HG02588 (cell line): ENCODE results near the gene HAP1.
"Not testable (repeated sequence)": the region's sequence is repeated elsewhere in the genome, so short reads cannot be mapped to it uniquely, and the experiment has no call there.

Experiments
- ATAC-seq: cut with Tn5 transposase; IDR thresholded peaks from one replicate; pipeline ENCODE4 v1.9.1; 2021; ENCODE audit warnings: mild to moderate bottlenecking, moderate library complexity; ENCODE audit not compliant: unreplicated experiment

The HAP1 gene

GRCh38 chr17:41734139-41734948 lies at the start of gene HAP1:
Gene HAP1 (minus strand): TSS chr17:41734643. CDS start chr17:41734634, 9 bp downstream.
- ATAC-seq: no peak

GRCh38 chr17:41782142-41782541 lies 47.7 kb upstream of the HAP1 start:
- no peak for ATAC-seq

GRCh38 chr17:41781404-41782110 lies 47.1 kb upstream of the HAP1 start:
- no peak for ATAC-seq

GRCh38 chr17:41779954-41780353 lies 45.5 kb upstream of the HAP1 start:
- no peak for ATAC-seq

- no peak for ATAC-seq
Measured at GRCh38 chr17:41777574-41778188, 43.2 kb upstream of the HAP1 start.

- no peak for ATAC-seq
Measured at GRCh38 chr17:41777157-41777573, 42.7 kb upstream of the HAP1 start.

GRCh38 chr17:41776262-41776900 lies 41.9 kb upstream of the HAP1 start:
- ATAC-seq: not testable (repeated sequence)

GRCh38 chr17:41775394-41776226 lies 41.2 kb upstream of the HAP1 start:
- no peak for ATAC-seq

GRCh38 chr17:41773731-41774193 lies 39.3 kb upstream of the HAP1 start:
- ATAC-seq: no peak

- ATAC-seq: no peak
Measured at GRCh38 chr17:41773190-41773588, 38.7 kb upstream of the HAP1 start.

GRCh38 chr17:41772586-41773189 lies 38.2 kb upstream of the HAP1 start:
- ATAC-seq: no peak

GRCh38 chr17:41772218-41772585 lies 37.8 kb upstream of the HAP1 start:
- no peak for ATAC-seq

- no peak for ATAC-seq
Measured at GRCh38 chr17:41771389-41772206, 37.2 kb upstream of the HAP1 start.

- ATAC-seq: no peak
Measured at GRCh38 chr17:41769985-41770384, 35.5 kb upstream of the HAP1 start.

GRCh38 chr17:41769346-41769862 lies 35.0 kb upstream of the HAP1 start:
- ATAC-seq: no peak

- no peak for ATAC-seq
Measured at GRCh38 chr17:41768682-41769288, 34.3 kb upstream of the HAP1 start.

GRCh38 chr17:41767324-41768042 lies 33.0 kb upstream of the HAP1 start:
- no peak for ATAC-seq

- no peak for ATAC-seq
Measured at GRCh38 chr17:41766135-41766534, 31.7 kb upstream of the HAP1 start.
